Smooth muscle cell (in vitro differentiated cells): ENCODE measurements around the gene MAGEA3. TPM values are rescaled to one million over a fixed set of nuclear protein-coding genes. Genes with fewer than 3 reads are reported as not detected.
"Not testable (repeated sequence)": the region's sequence is repeated elsewhere in the genome, so short reads cannot be mapped to it uniquely, and the experiment has no call there.

Experiments used
- DNase-seq: peaks from one replicate; lab custom pipeline; 2025; ENCODE audit not compliant: unreplicated experiment; lab: John Stamatoyannopoulos, UW
- H2AFZ ChIP-seq: fragments of 200-600 bp; sonication (generic); 2 replicates; pipeline ENCODE4 v1.6.0; 2016; ENCODE audit warnings: antibody characterized with exemption, low read depth, mild to moderate bottlenecking
- H3F3A ChIP-seq: fragments of 200-600 bp; sonication (generic); 2 replicates; pipeline ENCODE4 v1.6.0; 2017; ENCODE audit warnings: antibody characterized with exemption, low read depth
- H3K27ac ChIP-seq: fragments of 200-600 bp; sonication (generic); 2 replicates; pipeline ENCODE4 v1.5.1; 2016; ENCODE audit warnings: low read depth, mild to moderate bottlenecking
- H3K27me3 ChIP-seq: fragments of 200-600 bp; sonication (generic); 2 replicates; pipeline ENCODE4 v1.6.1; 2016; ENCODE audit warnings: low read depth, mild to moderate bottlenecking
- H3K36me3 ChIP-seq: fragments of 200-600 bp; sonication (generic); 2 replicates; pipeline ENCODE4 v1.5.1; 2016; ENCODE audit warnings: low read depth
- H3K4me1 ChIP-seq: fragments of 200-600 bp; sonication (generic); 2 replicates; pipeline ENCODE4 v1.5.1; 2016; ENCODE audit warnings: low read depth
- H3K4me2 ChIP-seq: fragments of 200-600 bp; sonication (generic); 2 replicates; pipeline ENCODE4 v1.6.0; 2016; ENCODE audit warnings: mild to moderate bottlenecking
- H3K4me3 ChIP-seq: fragments of 200-600 bp; sonication (generic); 2 replicates; pipeline ENCODE4 v1.5.1; 2016; ENCODE audit warnings: mild to moderate bottlenecking
- H3K79me2 ChIP-seq: fragments of 200-600 bp; sonication (generic); 2 replicates; pipeline ENCODE4 v1.6.0; 2016; ENCODE audit warnings: low read depth, mild to moderate bottlenecking
- H3K9ac ChIP-seq: fragments of 200-600 bp; sonication (generic); 2 replicates; pipeline ENCODE4 v1.6.0; 2016; ENCODE audit warnings: low read depth
- H3K9me3 ChIP-seq: fragments of 200-600 bp; sonication (generic); replicated peaks from 2 replicates; pipeline ENCODE4 v1.5.1; 2016; ENCODE audit warnings: low read depth
- H4K20me1 ChIP-seq: fragments of 200-600 bp; sonication (generic); 2 replicates; pipeline ENCODE4 v1.6.0; 2016; ENCODE audit warnings: low read depth
- CTCF ChIP-seq: fragments of 200-600 bp; sonication (generic); IDR thresholded peaks from 2 replicates; pipeline ENCODE4 v1.5.1; 2017; ENCODE audit warnings: borderline replicate concordance, mild to moderate bottlenecking, antibody characterized with exemption; ENCODE audit not compliant: insufficient read depth, poor library complexity, severe bottlenecking
- WGBS: methylation state at CpG from one replicate; pipeline ENCODE4 v1.1.7; 2016; ENCODE audit warnings: low lambda C conversion rate; 5-methylcytosine and 5-hydroxymethylcytosine counted together
- polyA plus RNA-seq: library from polyadenylated mRNA; unstranded; fragments of >200 nt; fragmentation: Nextera tagmentation; extraction: Ambion mirVana; gene quantifications from 2 replicates; pipeline ENCODE4 v1.2.1, GENCODE V29; 2016
- total RNA-seq: library from RNA; depleted of rRNA; stranded (reverse); fragments of >200 nt; gene quantifications from 2 replicates; pipeline ENCODE4 v1.2.3, GENCODE V29; 2014

MAGEA3 gene
- total and polyA plus RNA-seq, 2 experiments from 2014 or later, result not detected

- H3K79me2 ChIP-seq, result no peaks in the 10 kb centered on the region
- H4K20me1 ChIP-seq, result no peaks in the 10 kb centered on the region
- DNase-seq, result no peak
- H3F3A ChIP-seq, result no peaks in the 10 kb centered on the region
- no peaks in the 10 kb centered on the region for H3K4me1 ChIP-seq
- no peak overlapping the region for H2AFZ ChIP-seq
- no peaks in the 10 kb centered on the region for H3K36me3 ChIP-seq
- WGBS, result 84% methylated on average over 7 of the region's 7 CpGs
- H3K9ac ChIP-seq, result no peak overlapping the region
- no peak overlapping the region for H3K27ac ChIP-seq
- TF ChIP-seq CTCF, result no peak
- H3K4me2 ChIP-seq, result no peak overlapping the region
- H3K4me3 ChIP-seq, result no peak overlapping the region
- H3K9me3 ChIP-seq, result no peaks in the 10 kb centered on the region
- no peaks in the 10 kb centered on the region for H3K27me3 ChIP-seq
Observed at GRCh38 chrX:152656890-152657289, 41.7 kb upstream of the MAGEA3 start.

GRCh38 chrX:152658302-152658701 lies 40.3 kb upstream of the MAGEA3 start:
- Histone ChIP-seq H3K4me2 (no peak overlapping the region), H3K4me1 (no peaks in the 10 kb centered on the region), H2AFZ (no peak overlapping the region), H3K4me3 (no peak overlapping the region), H3F3A (no peaks in the 10 kb centered on the region), H3K36me3 (no peaks in the 10 kb centered on the region), H3K27me3 (no peaks in the 10 kb centered on the region), H3K9ac (no peak overlapping the region), H4K20me1 (no peaks in the 10 kb centered on the region), H3K79me2 (no peaks in the 10 kb centered on the region), H3K27ac (no peak overlapping the region), H3K9me3 (no peaks in the 10 kb centered on the region)
- no peak for DNase-seq
- no peak for TF ChIP-seq CTCF
- WGBS, result 68% methylated on average over 2 of the region's 2 CpGs

GRCh38 chrX:152663086-152663485 lies 35.5 kb upstream of the MAGEA3 start:
- Histone ChIP-seq H3K4me3 (no peak overlapping the region), H3K79me2 (no peaks in the 10 kb centered on the region), H3K4me2 (no peak overlapping the region), H2AFZ (no peak overlapping the region), H3K27me3 (no peaks in the 10 kb centered on the region), H3K4me1 (no peaks in the 10 kb centered on the region), H3K9me3 (no peaks in the 10 kb centered on the region), H4K20me1 (no peaks in the 10 kb centered on the region), H3F3A (no peaks in the 10 kb centered on the region), H3K36me3 (no peaks in the 10 kb centered on the region), H3K9ac (no peak overlapping the region), H3K27ac (no peak overlapping the region)
- no peak for DNase-seq
- no peak for TF ChIP-seq CTCF
- 53% methylated on average over 4 of the region's 4 CpGs for WGBS

- no peak overlapping the region for H3K4me3 ChIP-seq
- H3F3A ChIP-seq, result no peaks in the 10 kb centered on the region
- no peak overlapping the region for H3K9ac ChIP-seq
- no peak overlapping the region for H3K27ac ChIP-seq
- no peaks in the 10 kb centered on the region for H4K20me1 ChIP-seq
- no peak overlapping the region for H3K4me2 ChIP-seq
- H2AFZ ChIP-seq, result no peak overlapping the region
- no peaks in the 10 kb centered on the region for H3K36me3 ChIP-seq
- WGBS, result 88% methylated on average over 2 of the region's 2 CpGs
- no peak for TF ChIP-seq CTCF
- H3K27me3 ChIP-seq, result no peaks in the 10 kb centered on the region
- H3K79me2 ChIP-seq, result no peaks in the 10 kb centered on the region
- no peak for DNase-seq
- no peaks in the 10 kb centered on the region for H3K4me1 ChIP-seq
- no peaks in the 10 kb centered on the region for H3K9me3 ChIP-seq
Observed at GRCh38 chrX:152674135-152674534, 24.5 kb upstream of the MAGEA3 start.

GRCh38 chrX:152674652-152675051 lies 23.9 kb upstream of the MAGEA3 start:
- not testable (repeated sequence) for H3K36me3 ChIP-seq, H3K4me3 ChIP-seq, H3K79me2 ChIP-seq, H3K9me3 ChIP-seq, H3K27ac ChIP-seq, H2AFZ ChIP-seq, DNase-seq, H3K27me3 ChIP-seq, H4K20me1 ChIP-seq, H3F3A ChIP-seq, H3K4me1 ChIP-seq, H3K4me2 ChIP-seq, H3K9ac ChIP-seq
- WGBS, result 81% methylated on average over 3 of the region's 3 CpGs

- not testable (repeated sequence) for H3K79me2 ChIP-seq, H3K4me2 ChIP-seq, H3K27ac ChIP-seq, H4K20me1 ChIP-seq, H3K27me3 ChIP-seq, H3K4me3 ChIP-seq, DNase-seq, H3F3A ChIP-seq, H3K9ac ChIP-seq, H2AFZ ChIP-seq, H3K36me3 ChIP-seq, H3K4me1 ChIP-seq, H3K9me3 ChIP-seq
- no CpG with 5 or more reads among the region's 3 CpGs for WGBS
Observed at GRCh38 chrX:152681012-152681411, 17.6 kb upstream of the MAGEA3 start.
